K562 (cell line): ENCODE data around the gene PARP15. TPM values are rescaled to one million over a fixed set of nuclear protein-coding genes. Genes with fewer than 3 reads are reported as not detected.

Source experiments
- ATF2 ChIP-seq: sonication (generic); formaldehyde crosslinking; IDR thresholded peaks from 2 replicates; pipeline ENCODE4 v1.8.1; 2022; ENCODE audit warnings: missing genetic modification reagents
- BRD4 ChIP-seq: fragments of 200-600 bp; sonication (generic); IDR thresholded peaks from 2 replicates; pipeline ENCODE4 v1.6.1; 2017; ENCODE audit warnings: inconsistent platforms
- JUNB ChIP-seq: fragments of 450-650 bp; formaldehyde crosslinking; conservative IDR thresholded peaks from 2 replicates; pipeline ENCODE4 v1.4.0; 2020; ENCODE audit warnings: mild to moderate bottlenecking
- KHSRP ChIP-seq: fragments of 450-650 bp; IDR thresholded peaks from 2 replicates; pipeline ENCODE4 v1.6.1; 2017
- MXI1 ChIP-seq: IDR thresholded peaks from 2 replicates; pipeline ENCODE4 v1.6.1; 2011; ENCODE audit warnings: low read depth, mild to moderate bottlenecking, improper control_type of control experiment, low read length
- NFIC ChIP-seq: fragments of 450-650 bp; IDR thresholded peaks from 2 replicates; pipeline ENCODE4 v1.6.1; 2017; ENCODE audit warnings: mild to moderate bottlenecking, inconsistent platforms
- NR2C1 ChIP-seq, 2 experiments: fragments of 450-650 bp; IDR thresholded peaks; 2 replicates each; pipeline ENCODE4 v1.6.1; 2017; ENCODE audit warnings: mild to moderate bottlenecking in 2 of 2, antibody characterized with exemption in 1 of 2, inconsistent platforms in 1 of 2, missing compliant biosample characterization in 1 of 2, missing genetic modification characterization in 1 of 2
- NR2C2 ChIP-seq, 2 experiments: fragments of 200-800 bp in 1 of 2; sonication (Bioruptor generic) in 1 of 2; sonication (generic) in 1 of 2; formaldehyde crosslinking in 1 of 2; IDR thresholded peaks; 2 replicates each; pipeline versions ENCODE4 v1.6.1 to v1.8.0; 2016 to 2022; ENCODE audit warnings: mild to moderate bottlenecking in 1 of 2, missing compliant biosample characterization in 1 of 2, missing genetic modification characterization in 1 of 2, missing genetic modification reagents in 1 of 2
- SETDB1 ChIP-seq: IDR thresholded peaks from one replicate; pipeline ENCODE4 v1.6.1; 2012; ENCODE audit warnings: low read length, control low read depth, inconsistent platforms
- SIRT6 ChIP-seq: IDR thresholded peaks from one replicate; pipeline ENCODE4 v1.6.1; 2012; ENCODE audit warnings: low read depth, mild to moderate bottlenecking, control low read depth, inconsistent platforms, low read length, moderate library complexity
- SMARCC2 ChIP-seq: fragments of 450-650 bp; IDR thresholded peaks from 2 replicates; pipeline ENCODE4 v1.6.1; 2017; ENCODE audit warnings: antibody characterized with exemption, moderate library complexity, mild to moderate bottlenecking, low read depth
- TRIM25 ChIP-seq: fragments of 450-650 bp; IDR thresholded peaks from 2 replicates; pipeline ENCODE4 v1.7.0; 2016; ENCODE audit warnings: borderline replicate concordance
- polyA plus RNA-seq, 8 experiments: library from polyadenylated mRNA; depleted of rRNA in 4 of 8; stranded (reverse) in 5 of 8; unstranded in 3 of 8; fragments of >200 nt; fragmentation: Nextera tagmentation in 2 of 8; fragmentation: Illumina TruSeq in 1 of 8; extraction: Ambion mirVana in 2 of 8; extraction: Trizol in 1 of 8; gene quantifications; 2 replicates each; pipeline versions ENCODE4 v1.2.1 to v1.2.3, GENCODE V29; 2011 to 2014; ENCODE audit warnings: inconsistent platforms in 1 of 8, missing spikeins in 1 of 8
- total RNA-seq, 7 experiments: library from RNA; depleted of rRNA in 6 of 7; stranded (reverse); fragments of >200 nt in 6 of 7; fragmentation: Illumina TruSeq in 2 of 7; extraction: Trizol in 2 of 7; gene quantifications; 2 replicates each; pipeline versions ENCODE4 v1.2.1 to v1.2.3, GENCODE V29; 2011 to 2021; ENCODE audit warnings: low replicate concordance in 1 of 7

Gene PARP15
- total and polyA plus RNA-seq, 9 of the 15 experiments (the other 6 are each of a cell fraction or from before 2014, with no cell fraction given) = 0.05 to 0.40 (median 0.13) TPM

GRCh38 chr3:122572940-122573412 lies 4.5 kb upstream of the PARP15 start (continued):
- no peak for TF ChIP-seq TRIM25
- no peak for TF ChIP-seq SMARCC2
- TF ChIP-seq JUNB (CRISPR knock-in tag) = no peak
- TF ChIP-seq NR2C2 (CRISPR knock-in tag; IDR thresholded peaks at IDR 0.05) = no peak
- TF ChIP-seq NR2C2 (tag; IDR thresholded peaks at IDR 0.05) = peak; percentile 51; the same call in 1 of the 2 replicates
- TF ChIP-seq SETDB1 = no peak
- TF ChIP-seq SIRT6 = no peak
- TF ChIP-seq NR2C1 (IDR thresholded peaks at IDR 0.05) = no peak
- 0 out of 2 replicates have a peak, but pooled peaks have one; percentile 20 for TF ChIP-seq NR2C1 (tag; IDR thresholded peaks at IDR 0.05)
- TF ChIP-seq MXI1 = no peak
- no peak for TF ChIP-seq KHSRP
- TF ChIP-seq NFIC = no peak
- no peak for TF ChIP-seq ATF2 (CRISPR knock-in tag)
- TF ChIP-seq BRD4 = no peak
